ENCODE measurements around the gene PSMD1. TPM values are rescaled to one million over a fixed set of nuclear protein-coding genes. Genes with fewer than 3 reads are reported as not detected.
A peak's percentile ranks its signal among the peaks of the same experiment; 100 is the strongest.

The PSMD1 gene
- total RNA-seq, 2 donors from 2014 or later, result 74.1 to 114 TPM

DNA sequence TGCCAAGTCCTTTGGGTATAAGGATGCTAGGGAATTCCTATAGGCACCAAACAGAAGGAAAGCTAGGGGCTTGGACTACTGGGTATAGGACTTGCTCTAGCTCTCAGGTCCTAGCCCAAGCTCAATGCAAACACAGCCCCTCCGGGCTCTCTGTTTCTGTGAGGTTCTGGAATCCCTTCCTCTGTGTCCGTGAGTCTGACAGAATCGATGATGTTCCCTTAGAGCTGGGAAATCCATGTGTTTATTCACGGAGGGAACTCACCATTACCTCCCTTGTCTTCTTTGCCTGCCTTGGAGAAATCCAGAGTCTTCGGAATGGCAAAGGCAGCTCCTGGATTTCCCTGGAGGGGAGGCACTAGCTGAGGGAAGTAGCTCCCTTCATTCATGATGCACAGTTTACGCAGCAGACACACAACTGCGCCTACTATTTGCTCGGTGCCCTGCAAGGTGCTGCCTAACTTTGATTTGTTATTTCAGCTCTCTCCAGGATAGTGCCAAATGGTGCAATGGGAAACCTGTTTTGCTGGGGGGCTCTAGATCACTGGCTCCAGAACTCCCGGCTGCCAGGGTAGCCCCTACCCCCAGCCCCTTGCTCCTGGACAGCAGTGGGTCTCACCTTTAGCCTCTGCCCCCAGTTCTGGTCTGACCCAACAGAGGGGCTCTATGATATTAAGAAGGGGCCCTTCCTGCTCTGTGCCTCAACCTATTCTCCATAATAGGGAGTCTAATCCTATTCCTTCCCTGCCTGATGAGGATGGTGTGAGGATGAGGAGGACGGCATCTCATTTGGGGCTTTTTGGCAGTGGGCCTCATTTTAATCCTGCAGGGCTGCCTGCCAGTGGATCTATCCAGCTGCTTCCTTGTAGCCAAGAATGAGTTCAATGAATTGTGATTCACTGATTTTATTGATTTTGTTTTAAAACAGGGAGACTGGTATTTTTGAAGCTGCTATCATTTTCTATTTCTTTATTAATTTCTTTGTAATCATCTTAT is 8.4 kb upstream of the PSMD1 start:
- no peaks in the 10 kb centered on the region for H3K9me3 ChIP-seq
- TF ChIP-seq, protein P1, sequence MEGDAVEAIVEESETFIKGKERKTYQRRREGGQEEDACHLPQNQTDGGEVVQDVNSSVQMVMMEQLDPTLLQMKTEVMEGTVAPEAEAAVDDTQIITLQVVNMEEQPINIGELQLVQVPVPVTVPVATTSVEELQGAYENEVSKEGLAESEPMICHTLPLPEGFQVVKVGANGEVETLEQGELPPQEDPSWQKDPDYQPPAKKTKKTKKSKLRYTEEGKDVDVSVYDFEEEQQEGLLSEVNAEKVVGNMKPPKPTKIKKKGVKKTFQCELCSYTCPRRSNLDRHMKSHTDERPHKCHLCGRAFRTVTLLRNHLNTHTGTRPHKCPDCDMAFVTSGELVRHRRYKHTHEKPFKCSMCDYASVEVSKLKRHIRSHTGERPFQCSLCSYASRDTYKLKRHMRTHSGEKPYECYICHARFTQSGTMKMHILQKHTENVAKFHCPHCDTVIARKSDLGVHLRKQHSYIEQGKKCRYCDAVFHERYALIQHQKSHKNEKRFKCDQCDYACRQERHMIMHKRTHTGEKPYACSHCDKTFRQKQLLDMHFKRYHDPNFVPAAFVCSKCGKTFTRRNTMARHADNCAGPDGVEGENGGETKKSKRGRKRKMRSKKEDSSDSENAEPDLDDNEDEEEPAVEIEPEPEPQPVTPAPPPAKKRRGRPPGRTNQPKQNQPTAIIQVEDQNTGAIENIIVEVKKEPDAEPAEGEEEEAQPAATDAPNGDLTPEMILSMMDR (IDR thresholded peaks at IDR 0.05), result no peak
- H3K27ac ChIP-seq, result no peak overlapping the region
- intact Hi-C loops (cut with DNase I), result no loop called here
- H3K27me3 ChIP-seq, result no peaks in the 10 kb centered on the region
- no peak overlapping the region for H3K9ac ChIP-seq (ENCODE audit: low read depth in 2 of 2, low read length in 2 of 2)
- H3K4me1 ChIP-seq, result peaks cover 23% of the 10 kb centered on the region
- no peak for DNase-seq
- H3K36me3 ChIP-seq, result peaks cover 3% of the 10 kb centered on the region
- H3K4me3 ChIP-seq, result no peak overlapping the region

DNA sequence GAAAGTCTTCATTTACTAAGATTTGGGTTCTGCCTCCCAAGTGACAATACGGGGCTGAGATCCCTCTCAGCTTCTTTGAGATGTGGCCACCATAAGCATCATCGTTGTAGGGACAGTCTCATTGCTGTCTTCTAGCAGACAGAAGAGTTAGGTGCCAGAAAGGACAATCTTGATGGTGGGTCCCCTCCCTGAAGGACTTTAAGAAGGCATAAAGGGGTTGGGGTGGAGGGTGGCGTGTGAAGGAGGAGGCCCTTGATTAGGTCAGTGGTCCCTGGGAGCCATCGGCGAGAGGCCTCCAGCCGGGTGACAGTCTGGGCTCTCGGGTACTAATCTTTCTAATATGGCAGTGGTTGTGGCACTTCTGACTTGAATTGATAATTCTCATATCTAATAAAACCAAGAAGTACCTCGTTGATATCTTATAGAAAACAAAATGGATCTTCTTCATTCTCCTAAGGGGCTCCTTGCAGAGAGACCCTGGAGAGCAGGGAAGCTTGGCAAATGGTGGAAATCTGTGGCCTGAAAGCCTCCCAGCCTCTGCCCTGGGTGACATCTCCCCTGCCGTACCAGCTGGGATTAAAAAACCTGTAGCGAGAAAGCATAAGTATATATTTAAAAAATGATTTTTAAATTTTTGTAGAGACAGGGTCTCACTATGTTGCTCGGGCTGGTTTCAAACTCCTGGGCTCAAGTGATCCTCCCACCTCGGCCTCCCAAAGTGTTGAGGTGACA is 7.2 kb upstream of the PSMD1 start:
- peak overlapping the region in 1 of 2 donors; percentile 87 for H3K9ac ChIP-seq (ENCODE audit: low read depth in 2 of 2, low read length in 2 of 2)
- peaks cover 3% of the 10 kb centered on the region for H3K36me3 ChIP-seq

DNA sequence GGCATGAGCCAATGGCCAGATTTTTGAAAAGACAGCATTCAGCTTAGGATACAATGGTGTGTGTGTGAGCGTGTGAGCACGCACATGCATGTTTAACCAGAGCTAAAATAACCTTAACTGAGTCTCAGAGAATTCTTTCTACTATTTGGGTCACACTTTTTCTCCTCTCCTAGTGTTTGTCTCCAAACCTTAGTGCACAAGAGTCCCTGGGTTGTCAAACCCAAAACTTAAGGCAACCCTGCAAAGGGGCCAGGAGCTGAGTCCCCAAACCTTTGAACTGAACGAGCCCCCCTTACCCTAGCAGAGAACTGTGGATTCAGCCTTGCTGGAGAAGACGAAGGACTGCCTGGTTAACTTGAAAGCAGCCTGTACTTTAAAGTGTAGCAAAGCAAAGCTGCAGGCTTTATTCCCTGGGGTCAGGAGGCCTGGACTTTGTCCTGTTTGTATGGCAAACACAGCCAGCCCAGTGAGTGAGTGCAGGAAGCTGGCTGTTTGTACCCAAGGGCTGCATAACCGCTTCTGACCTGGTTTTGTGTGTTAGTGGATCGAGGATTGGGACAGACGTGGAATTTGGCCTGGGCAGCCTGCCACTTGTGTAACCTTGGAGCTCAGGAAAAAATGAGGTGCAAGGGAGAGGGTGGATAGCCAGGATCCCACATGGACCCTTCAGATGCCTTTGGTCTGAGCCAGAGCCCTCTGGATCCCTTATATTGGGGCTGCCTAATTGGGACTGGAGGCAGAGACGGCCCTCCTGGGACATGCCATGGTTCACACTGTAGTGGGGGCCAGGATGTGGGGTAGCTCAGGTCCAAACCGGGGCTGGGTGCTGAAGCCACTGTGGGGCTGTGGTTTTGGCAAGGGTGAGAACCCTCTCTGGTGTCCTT is 6.4 kb upstream of the PSMD1 start:
- DNase-seq, result peak; percentile 91
- intact Hi-C loops (cut with DNase I), result no loop called here
- Histone ChIP-seq H3K9ac (ENCODE audit: low read depth in 2 of 2, low read length in 2 of 2) (peak overlapping the region; percentile 58 to 87), H3K27ac (peak overlapping the region; percentile 69), H3K4me3 (no peak overlapping the region), H3K9me3 (no peaks in the 10 kb centered on the region), H3K36me3 (peaks cover 3% of the 10 kb centered on the region), H3K27me3 (no peaks in the 10 kb centered on the region), H3K4me1 (peaks cover 23% of the 10 kb centered on the region)
- TF ChIP-seq, protein P1 (IDR thresholded peaks at IDR 0.05), result no peak

More for the DNA sequence above, 7.2 kb upstream of the PSMD1 start:
- H3K27me3 ChIP-seq, result no peaks in the 10 kb centered on the region
- H3K4me3 ChIP-seq, result no peak overlapping the region
- DNase-seq, result no peak
- H3K27ac ChIP-seq, result peak overlapping the region; percentile 69
- intact Hi-C loops (cut with DNase I), result no loop called here
- peaks cover 23% of the 10 kb centered on the region for H3K4me1 ChIP-seq
- no peaks in the 10 kb centered on the region for H3K9me3 ChIP-seq
- TF ChIP-seq, protein P1 (IDR thresholded peaks at IDR 0.05), result no peak

DNA sequence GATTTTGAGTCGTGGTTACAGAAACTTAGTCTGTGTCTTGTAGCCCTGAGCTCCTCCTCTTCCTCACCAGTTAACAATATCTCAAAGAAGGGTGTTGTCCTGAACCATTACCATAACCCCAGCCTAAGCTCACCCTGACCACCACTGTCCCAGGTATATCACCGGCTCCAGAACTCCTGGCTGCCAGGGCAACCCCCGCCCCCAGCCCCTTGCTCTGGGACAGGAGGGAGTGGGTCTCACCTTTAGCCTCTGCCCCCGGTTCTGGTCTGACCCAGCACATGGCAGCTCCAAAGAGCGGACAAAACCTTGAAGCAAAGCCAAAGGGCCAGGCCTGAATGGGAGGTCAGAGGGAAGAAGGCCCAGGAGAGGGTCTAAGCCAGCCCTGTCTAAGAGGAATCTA is 5.6 kb upstream of the PSMD1 start:
- H3K4me3 ChIP-seq, result no peak overlapping the region
- intact Hi-C loops (cut with DNase I), result no loop called here
- DNase-seq, result no peak
- H3K4me1 ChIP-seq, result peaks cover 23% of the 10 kb centered on the region
- peak overlapping the region; percentile 58 to 87 for H3K9ac ChIP-seq (ENCODE audit: low read depth in 2 of 2, low read length in 2 of 2)
- H3K9me3 ChIP-seq, result no peaks in the 10 kb centered on the region
- TF ChIP-seq, protein P1 (IDR thresholded peaks at IDR 0.05), result no peak
- H3K36me3 ChIP-seq, result peaks cover 3% of the 10 kb centered on the region
- H3K27me3 ChIP-seq, result no peaks in the 10 kb centered on the region
- H3K27ac ChIP-seq, result peak overlapping the region; percentile 69
